D721Med (cell line): ENCODE measurements around the gene CACNG4.

Source experiments
- DNase-seq: peaks from one replicate; pipeline ENCODE4 v3.0.0; 2011; ENCODE audit warnings: low spot score; ENCODE audit not compliant: insufficient read length
- FAIRE-seq: peaks from 2 replicates; lab custom pipeline; 2011; peaks lifted over from hg19 to GRCh38; lab: Jason Lieb, UNC
- CTCF ChIP-seq: IDR thresholded peaks from 2 replicates; pipeline ENCODE4 v1.5.1; 2012; ENCODE audit warnings: mild to moderate bottlenecking, control low read depth; ENCODE audit not compliant: insufficient read depth; ENCODE audit errors: missing control alignments

The CACNG4 gene

GRCh38 chr17:67079491-67079890 lies 115.0 kb downstream of the CACNG4 start:
- no peak for FAIRE-seq
- DNase-seq = no peak

GRCh38 chr17:67080804-67081203 lies 116.3 kb downstream of the CACNG4 start:
- FAIRE-seq = no peak
- DNase-seq = no peak
- TF ChIP-seq CTCF = no peak

More at GRCh38 chr17:67079491-67079890, 115.0 kb downstream of the CACNG4 start:
- TF ChIP-seq CTCF = no peak

- TF ChIP-seq CTCF = no peak
- DNase-seq = no peak
- no peak for FAIRE-seq
Observed at GRCh38 chr17:67082107-67082506, 117.6 kb downstream of the CACNG4 start.
